GM12878 (cell line): ENCODE measurements around the gene GARNL3. TPM values are rescaled to one million over a fixed set of nuclear protein-coding genes. Genes with fewer than 3 reads are reported as not detected.

Experiments used
- ASH2L ChIP-seq: fragments of 300-600, 200-600 bp; sonication (generic); IDR thresholded peaks from 2 replicates; pipeline ENCODE4 v1.6.1; 2017; ENCODE audit warnings: low read depth, mild to moderate bottlenecking, borderline replicate concordance
- BCLAF1 ChIP-seq: fragments of 450-650 bp; IDR thresholded peaks from 2 replicates; pipeline ENCODE4 v1.6.1; 2017; ENCODE audit warnings: antibody characterized with exemption, mild to moderate bottlenecking, moderate library complexity
- CHD2 ChIP-seq: IDR thresholded peaks from 2 replicates; pipeline ENCODE4 v1.6.1; 2011; ENCODE audit warnings: low read depth, low read length, improper control_type of control experiment, borderline replicate concordance
- ELK1 ChIP-seq: IDR thresholded peaks from 2 replicates; pipeline ENCODE4 v1.6.1; 2012; ENCODE audit warnings: low read depth, low read length, improper control_type of control experiment
- HDAC6 ChIP-seq: fragments of 200-600 bp; sonication (generic); IDR thresholded peaks from one replicate; pipeline ENCODE4 v1.8.0; 2017; ENCODE audit warnings: antibody characterized with exemption; ENCODE audit not compliant: unreplicated experiment
- IRF3 ChIP-seq: fragments of 450-650 bp; IDR thresholded peaks from 2 replicates; pipeline ENCODE4 v1.6.1; 2014; ENCODE audit warnings: mild to moderate bottlenecking
- MYC ChIP-seq: IDR thresholded peaks from 2 replicates; pipeline ENCODE4 v1.6.1; 2011; ENCODE audit warnings: mild to moderate bottlenecking, low read length, moderate library complexity, inconsistent platforms; ENCODE audit not compliant: insufficient read depth, insufficient replicate concordance, insufficient read length, severe bottlenecking
- PBX3 ChIP-seq: IDR thresholded peaks from 2 replicates; pipeline ENCODE4 v1.6.1; 2011; ENCODE audit warnings: mild to moderate bottlenecking, low read depth, low read length, moderate library complexity; ENCODE audit not compliant: insufficient replicate concordance
- PKNOX1 ChIP-seq: fragments of 450-650 bp; IDR thresholded peaks from 2 replicates; pipeline ENCODE4 v1.6.1; 2016; ENCODE audit warnings: mild to moderate bottlenecking
- POLR2A ChIP-seq: IDR thresholded peaks from 2 replicates; pipeline ENCODE4 v1.6.1; 2011; ENCODE audit warnings: low read depth, mild to moderate bottlenecking, low read length
- RAD51 ChIP-seq: fragments of 450-650 bp; IDR thresholded peaks from 2 replicates; pipeline ENCODE4 v1.6.1; 2016; ENCODE audit warnings: moderate library complexity, mild to moderate bottlenecking, inconsistent platforms
- RUNX3 ChIP-seq: IDR thresholded peaks from 2 replicates; pipeline ENCODE4 v1.6.1; 2012; ENCODE audit warnings: low read length, inconsistent platforms
- STAT3 ChIP-seq: IDR thresholded peaks from 2 replicates; pipeline ENCODE4 v1.6.1; 2011; ENCODE audit warnings: low read depth, low read length, improper control_type of control experiment
- TCF7 ChIP-seq: IDR thresholded peaks from 2 replicates; pipeline ENCODE4 v1.6.1; 2014; ENCODE audit warnings: antibody characterized with exemption, borderline replicate concordance
- YY1 ChIP-seq: IDR thresholded peaks from 2 replicates; pipeline ENCODE4 v1.6.1; 2011; ENCODE audit warnings: low read depth, mild to moderate bottlenecking, low read length
- ZBTB4 ChIP-seq: fragments of 450-650 bp; formaldehyde crosslinking; IDR thresholded peaks from 2 replicates; pipeline ENCODE4 v1.4.0; 2022; ENCODE audit warnings: mild to moderate bottlenecking, moderate library complexity
- ZNF207 ChIP-seq: fragments of 450-650 bp; IDR thresholded peaks from 2 replicates; pipeline ENCODE4 v1.6.1; 2014; ENCODE audit warnings: antibody characterized with exemption, mild to moderate bottlenecking, borderline replicate concordance
- polyA plus RNA-seq, 11 experiments: library from polyadenylated mRNA; depleted of rRNA in 4 of 11; unstranded in 6 of 11; stranded (reverse) in 5 of 11; fragments of >200 nt; fragmentation: Nextera tagmentation in 4 of 11; fragmentation: Illumina TruSeq in 1 of 11; extraction: Ambion mirVana in 4 of 11; extraction: Trizol in 1 of 11; gene quantifications; 1 replicate in 1 of 11; 2 replicates in 10 of 11; pipeline versions ENCODE4 v1.2.1 to v1.2.3, GENCODE V29; 2011 to 2016; ENCODE audit warnings: inconsistent platforms in 2 of 11, missing spikeins in 2 of 11, low read depth in 1 of 11
- total RNA-seq, 4 experiments: library from RNA; depleted of rRNA in 3 of 4; stranded (reverse); fragments of >200 nt in 3 of 4; fragmentation: Illumina TruSeq in 1 of 4; extraction: Trizol in 1 of 4; gene quantifications; 2 replicates each; pipeline versions ENCODE4 v1.2.1 to v1.2.3, GENCODE V29; 2013 to 2021

GARNL3 gene
- total and polyA plus RNA-seq, 10 of the 15 experiments (the other 5 are each of a cell fraction or from before 2014, with no cell fraction given): 0.89 to 13.2 (median 6.3) TPM

GRCh38 chr9:127388037-127388855, 123.7 kb downstream of the GARNL3 start (continued):
- TF ChIP-seq PKNOX1 (peak; percentile 89), MYC (no peak), BCLAF1 (no peak), HDAC6 (no peak), RUNX3 (peak; percentile 100), IRF3 (no peak), POLR2A (no peak), ASH2L (no peak), PBX3 (no peak), CHD2 (peak; percentile 67; the same call in 1 of the 2 replicates), YY1 (no peak), RAD51 (peak; percentile 71; the same call in 1 of the 2 replicates), STAT3 (0 out of 2 replicates have a peak, but pooled peaks have one; percentile 73), TCF7 (peak; percentile 100), ELK1 (no peak), ZNF207 (no peak), ZBTB4 (CRISPR knock-in tag) (no peak)
